IgD-negative memory B cell (primary cell): Measurements from ENCODE around the gene BOLA1. TPM values are rescaled to one million over a fixed set of nuclear protein-coding genes. Genes with fewer than 3 reads are reported as not detected.
"Not testable (repeated sequence)": the region's sequence is repeated elsewhere in the genome, so short reads cannot be mapped to it uniquely, and the experiment has no call there.

Experiments
- H3K27ac Mint-ChIP-seq, 3 donors: one replicate each; pipeline ENCODE4 v1.8.0; 2020 to 2022; ENCODE audit warnings: mild to moderate bottlenecking in 3 of 3, mixed read lengths in 3 of 3, moderate library complexity in 1 of 3
- H3K27me3 Mint-ChIP-seq: one replicate; pipeline ENCODE4 v1.8.0; 2021; ENCODE audit warnings: mixed read lengths
- H3K36me3 Mint-ChIP-seq: one replicate; pipeline ENCODE4 v1.8.0; 2020; ENCODE audit warnings: mild to moderate bottlenecking, mixed read lengths
- H3K4me1 Mint-ChIP-seq, 3 donors: one replicate each; pipeline ENCODE4 v1.8.0; 2020 to 2022; ENCODE audit warnings: mixed read lengths in 3 of 3, mild to moderate bottlenecking in 1 of 3
- H3K4me3 Mint-ChIP-seq, 4 donors: one replicate each; pipeline ENCODE4 v1.8.0; 2020 to 2022; ENCODE audit warnings: mild to moderate bottlenecking in 4 of 4, mixed read lengths in 4 of 4, moderate library complexity in 3 of 4
- H3K9me3 Mint-ChIP-seq, 3 donors: one replicate each; pipeline ENCODE4 v1.8.0; 2020 to 2021; ENCODE audit warnings: mixed read lengths in 3 of 3, mild to moderate bottlenecking in 1 of 3
- polyA plus RNA-seq: library from polyadenylated mRNA; unstranded; fragments of 300-500 nt; fragmentation: Illumina TruSeq; gene quantifications from one replicate; pipeline ENCODE4 v1.2.3, GENCODE V29; 2021

BOLA1 gene
- polyA plus RNA-seq, 1 donor from 2014 or later = 29.1 TPM

GRCh38 chr1:149883598-149884247, 15.6 kb upstream of the BOLA1 start:
- no peak overlapping the region for H3K27ac Mint-ChIP-seq
- H3K4me3 Mint-ChIP-seq = peak overlapping the region in 1 of 4 donors; percentile 38
- H3K27me3 Mint-ChIP-seq = no peaks in the 10 kb centered on the region
- H3K9me3 Mint-ChIP-seq = no peaks in the 10 kb centered on the region
- H3K36me3 Mint-ChIP-seq = peaks cover 2% of the 10 kb centered on the region
- peaks cover 0 to 12% (median 3%) of the 10 kb centered on the region in 3 donors for H3K4me1 Mint-ChIP-seq

GRCh38 chr1:149884433-149885338, 14.7 kb upstream of the BOLA1 start:
- H3K36me3 Mint-ChIP-seq = no peaks in the 10 kb centered on the region
- no peak overlapping the region for H3K4me3 Mint-ChIP-seq
- H3K4me1 Mint-ChIP-seq = peaks cover 0 to 11% (median 5%) of the 10 kb centered on the region in 3 donors
- no peaks in the 10 kb centered on the region for H3K9me3 Mint-ChIP-seq
- no peak overlapping the region for H3K27ac Mint-ChIP-seq
- no peaks in the 10 kb centered on the region for H3K27me3 Mint-ChIP-seq

DNA sequence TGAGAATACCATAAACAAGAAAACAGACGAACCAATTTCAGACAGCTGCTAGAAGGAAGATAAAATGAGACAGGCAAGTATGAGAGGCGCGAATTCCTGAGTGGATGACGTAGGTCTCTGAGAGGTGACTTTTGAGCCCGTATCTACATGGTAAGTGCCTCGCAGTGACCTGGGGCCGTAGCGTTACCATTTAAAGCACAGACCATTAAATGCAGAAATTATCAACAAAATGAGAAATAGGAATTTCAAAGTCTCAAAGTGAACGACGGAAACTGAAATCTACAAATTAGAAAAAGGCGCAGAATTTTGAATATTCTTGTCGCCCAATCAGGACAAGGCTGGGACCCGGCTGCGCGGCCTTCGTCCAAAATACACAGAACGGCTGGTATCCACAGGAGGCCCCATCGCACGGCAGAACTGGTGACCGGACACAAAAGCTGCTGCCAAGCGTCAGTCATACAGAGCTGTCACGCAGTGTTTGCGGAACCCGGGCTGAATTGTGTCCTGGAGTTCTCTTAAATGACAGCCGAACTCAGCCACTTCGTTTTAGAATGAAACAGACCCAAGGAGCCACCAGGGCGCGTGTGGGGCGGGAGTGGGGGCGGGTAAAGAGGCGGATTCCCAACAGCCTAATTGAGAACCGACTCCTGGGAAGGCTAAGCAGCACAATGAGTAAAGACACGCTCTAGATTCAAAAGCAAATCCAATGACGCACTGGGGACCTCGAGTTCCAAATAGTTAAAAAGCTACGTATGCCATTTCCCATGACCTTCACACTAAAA, 13.8 kb upstream of the BOLA1 start:
- Mint-ChIP-seq H3K27ac (no peak overlapping the region), H3K4me3 (no peak overlapping the region), H3K9me3 (no peaks in the 10 kb centered on the region), H3K4me1 (peaks cover 0 to 10% (median 5%) of the 10 kb centered on the region in 3 donors), H3K36me3 (no peaks in the 10 kb centered on the region), H3K27me3 (no peaks in the 10 kb centered on the region)

- not testable (repeated sequence) for H3K27me3 Mint-ChIP-seq, H3K36me3 Mint-ChIP-seq, H3K27ac Mint-ChIP-seq, H3K4me3 Mint-ChIP-seq, H3K9me3 Mint-ChIP-seq
- H3K4me1 Mint-ChIP-seq = peaks cover 0 to 10% (median 5%) of the 10 kb centered on the region in 3 donors
Measured at GRCh38 chr1:149886121-149886395, 13.3 kb upstream of the BOLA1 start.

- H3K36me3 Mint-ChIP-seq = no peaks in the 10 kb centered on the region
- H3K4me1 Mint-ChIP-seq = peaks cover 0 to 10% (median 5%) of the 10 kb centered on the region in 3 donors
- H3K9me3 Mint-ChIP-seq = no peaks in the 10 kb centered on the region
- H3K27ac Mint-ChIP-seq = no peak overlapping the region
- no peak overlapping the region for H3K4me3 Mint-ChIP-seq
- H3K27me3 Mint-ChIP-seq = no peaks in the 10 kb centered on the region
Measured at GRCh38 chr1:149886396-149887195, 12.8 kb upstream of the BOLA1 start.

DNA sequence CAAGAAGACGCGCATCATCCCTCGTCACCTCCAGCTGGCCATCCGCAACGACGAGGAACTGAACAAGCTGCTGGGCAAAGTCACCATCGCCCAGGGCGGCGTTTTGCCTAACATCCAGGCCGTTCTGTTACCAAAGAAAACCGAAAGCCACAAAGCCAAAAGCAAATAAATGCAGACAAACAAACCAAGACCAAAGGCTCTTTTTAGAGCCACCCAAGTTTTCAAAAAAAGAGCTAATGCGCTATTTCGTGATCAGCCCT, 12.2 kb upstream of the BOLA1 start:
- not testable (repeated sequence) for H3K27me3 Mint-ChIP-seq, H3K27ac Mint-ChIP-seq, H3K4me1 Mint-ChIP-seq, H3K36me3 Mint-ChIP-seq, H3K9me3 Mint-ChIP-seq, H3K4me3 Mint-ChIP-seq

GRCh38 chr1:149887456-149888246, 11.7 kb upstream of the BOLA1 start:
- H3K4me1 Mint-ChIP-seq = peaks cover 0 to 5% (median 2%) of the 10 kb centered on the region in 3 donors
- H3K27ac Mint-ChIP-seq = no peak overlapping the region
- H3K36me3 Mint-ChIP-seq = no peaks in the 10 kb centered on the region
- H3K4me3 Mint-ChIP-seq = no peak overlapping the region
- H3K27me3 Mint-ChIP-seq = no peaks in the 10 kb centered on the region
- no peaks in the 10 kb centered on the region for H3K9me3 Mint-ChIP-seq

- Mint-ChIP-seq H3K4me1 (peaks cover 0 to 4% (median 2%) of the 10 kb centered on the region in 3 donors), H3K4me3 (no peak overlapping the region), H3K27me3 (no peaks in the 10 kb centered on the region), H3K9me3 (no peaks in the 10 kb centered on the region), H3K27ac (no peak overlapping the region), H3K36me3 (no peaks in the 10 kb centered on the region)
Measured at GRCh38 chr1:149888247-149888998, 10.9 kb upstream of the BOLA1 start.

- Mint-ChIP-seq H3K4me1 (peaks cover 0 to 2% (median 1%) of the 10 kb centered on the region in 3 donors), H3K27ac (no peak overlapping the region), H3K9me3 (no peaks in the 10 kb centered on the region), H3K36me3 (no peaks in the 10 kb centered on the region), H3K4me3 (no peak overlapping the region), H3K27me3 (no peaks in the 10 kb centered on the region)
Measured at GRCh38 chr1:149888999-149889289, 10.4 kb upstream of the BOLA1 start.

- Mint-ChIP-seq H3K27me3 (no peaks in the 10 kb centered on the region), H3K36me3 (no peaks in the 10 kb centered on the region), H3K4me1 (peaks cover 0 to 13% (median 6%) of the 10 kb centered on the region in 3 donors), H3K27ac (no peak overlapping the region), H3K4me3 (no peak overlapping the region), H3K9me3 (peaks cover 0 to 7% (median 2%) of the 10 kb centered on the region in 3 donors)
Measured at GRCh38 chr1:149896575-149896974, 2.8 kb upstream of the BOLA1 start.

DNA sequence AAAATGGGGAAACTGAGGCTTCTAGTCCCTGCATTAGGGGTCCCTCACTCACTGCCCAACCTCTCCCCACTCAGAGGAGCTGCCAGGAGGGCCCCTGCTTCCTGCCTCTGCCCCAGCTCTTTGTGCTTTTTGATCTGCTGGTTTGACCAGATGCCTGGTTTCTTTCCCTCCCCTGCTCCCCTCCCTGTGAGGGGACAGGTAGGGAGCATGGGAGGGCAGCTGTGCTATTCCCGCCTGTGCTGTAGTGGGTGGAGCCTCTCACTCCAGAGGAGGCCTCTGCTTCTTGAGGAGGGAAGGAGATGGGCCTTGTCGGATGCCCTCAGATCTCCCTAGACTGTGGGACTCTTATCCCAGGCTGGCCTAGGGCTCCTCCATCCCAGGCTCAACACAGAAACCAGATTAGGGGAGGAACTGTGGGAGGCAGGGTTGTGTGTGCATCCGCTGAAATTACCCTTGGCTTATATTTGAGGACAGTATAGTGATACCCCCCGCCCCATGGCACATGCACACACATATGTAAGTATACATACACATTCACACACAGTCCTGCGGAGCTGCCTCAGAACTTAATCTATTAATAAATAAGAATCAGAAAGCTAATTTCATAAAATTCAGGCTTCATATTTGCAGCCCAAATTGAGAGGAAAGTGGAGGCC, 4.6 kb downstream of the BOLA1 start:
- Mint-ChIP-seq H3K27me3 (peaks cover 3% of the 10 kb centered on the region), H3K4me3 (peak overlapping the region in 1 of 4 donors; percentile 28), H3K9me3 (peaks cover 0 to 4% (median 0%) of the 10 kb centered on the region in 3 donors), H3K27ac (peak overlapping the region in 1 of 3 donors; percentile 76), H3K36me3 (peaks cover 5% of the 10 kb centered on the region), H3K4me1 (peaks cover 0 to 16% (median 8%) of the 10 kb centered on the region in 3 donors)

DNA sequence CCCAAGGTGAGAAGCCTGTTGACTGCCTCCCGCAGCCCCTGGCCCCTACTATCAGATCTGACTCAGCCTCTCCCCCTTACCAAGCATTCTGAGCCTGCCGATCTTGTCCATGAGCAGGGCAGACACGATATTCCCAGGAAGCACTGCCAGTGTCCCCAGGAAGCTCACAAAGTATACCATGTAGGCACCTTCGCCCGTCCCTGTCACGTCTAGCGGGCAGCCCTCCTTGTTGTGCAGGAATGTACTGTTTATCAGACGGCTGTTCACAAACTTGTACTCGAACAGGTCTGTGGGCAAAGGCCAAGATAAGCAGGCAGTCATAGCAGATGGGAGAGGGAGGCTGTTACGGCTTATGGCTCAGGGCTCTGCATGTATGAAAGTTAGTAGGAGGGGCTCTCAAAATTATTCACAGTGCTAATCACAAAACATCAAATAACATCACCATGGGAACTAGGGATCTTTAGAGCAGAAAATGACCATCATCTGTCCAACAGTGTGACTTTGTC, 7.3 kb downstream of the BOLA1 start:
- H3K27me3 Mint-ChIP-seq = peaks cover 10% of the 10 kb centered on the region
- no peaks in the 10 kb centered on the region for H3K9me3 Mint-ChIP-seq
- H3K27ac Mint-ChIP-seq = no peak overlapping the region
- peaks cover 0 to 3% (median 2%) of the 10 kb centered on the region in 3 donors for H3K4me1 Mint-ChIP-seq
- peak overlapping the region in 1 of 4 donors; percentile 37 for H3K4me3 Mint-ChIP-seq
- H3K36me3 Mint-ChIP-seq = peaks cover 5% of the 10 kb centered on the region

GRCh38 chr1:149914545-149914944, 15.2 kb downstream of the BOLA1 start:
- Mint-ChIP-seq H3K4me3 (no peak overlapping the region), H3K4me1 (peaks cover 7 to 13% (median 10%) of the 10 kb centered on the region in 3 donors), H3K36me3 (peaks cover 1% of the 10 kb centered on the region), H3K27ac (no peak overlapping the region), H3K27me3 (peaks cover 33% of the 10 kb centered on the region), H3K9me3 (peaks cover 0 to 2% (median 0%) of the 10 kb centered on the region in 3 donors)
